ENCODE measurements around the gene ELANE. TPM values are rescaled to one million over a fixed set of nuclear protein-coding genes. Genes with fewer than 3 reads are reported as not detected.

The ELANE gene
- total and polyA plus RNA-seq, 9 of the 15 experiments (the other 6 are each of a cell fraction or from before 2014, with no cell fraction given) = not detected

GRCh38 chr19:898663-899062 lies 46.6 kb downstream of the ELANE start (continued):
- TF ChIP-seq SOX6 (IDR thresholded peaks at IDR 0.05) = no peak
- peak; percentile 46 to 63; a peak in 2 of 4 replicates for TF ChIP-seq KDM1A (IDR thresholded peaks at IDR 0.05)
- TF ChIP-seq POLR2A (conservative IDR thresholded peaks at IDR 0.05) = peak; percentile 28; the same call in 1 of the 2 replicates
- TF ChIP-seq RFX1 (IDR thresholded peaks at IDR 0.05) = peak; percentile 96
- no peak for TF ChIP-seq RERE (CRISPR knock-in tag; IDR thresholded peaks at IDR 0.05; ENCODE audit: borderline replicate concordance)
- no peak for TF ChIP-seq CREB3 (tag; conservative IDR thresholded peaks at IDR 0.05; ENCODE audit: low read depth)
- TF ChIP-seq CBX2 (IDR thresholded peaks at IDR 0.05; ENCODE audit: insufficient read depth, low read length, poor library complexity, severe bottlenecking) = no peak
- no peak for TF ChIP-seq ZNF347 (CRISPR knock-in tag; IDR thresholded peaks at IDR 0.05; ENCODE audit: low read depth)
- no peak for TF ChIP-seq MTF1 (CRISPR knock-in tag; IDR thresholded peaks at IDR 0.05; ENCODE audit: borderline replicate concordance)
- TF ChIP-seq CEBPG (CRISPR knock-in tag; IDR thresholded peaks at IDR 0.05) = no peak
- TF ChIP-seq CEBPG (tag; conservative IDR thresholded peaks at IDR 0.05 in 1 of 2, IDR thresholded peaks at IDR 0.05 in 1 of 2) = no peak
- TF ChIP-seq ZMIZ1 (IDR thresholded peaks at IDR 0.05; ENCODE audit: low read depth in 2 of 2, low read length in 2 of 2) = no peak
- TF ChIP-seq ZNF395 (CRISPR knock-in tag; IDR thresholded peaks at IDR 0.05) = no peak
- TF ChIP-seq SUPT5H (IDR thresholded peaks at IDR 0.05) = 0 out of 2 replicates have a peak, but pooled peaks have one; percentile 38
- peak; percentile 31 for TF ChIP-seq POLR2B (IDR thresholded peaks at IDR 0.05; ENCODE audit: low read depth, partially characterized antibody)
- no peak for TF ChIP-seq ZNF431 (CRISPR knock-in tag; IDR thresholded peaks at IDR 0.05)
